GM12872 (cell line): ENCODE results near the gene SLC6A5.

Experiments used
- CTCF ChIP-seq: IDR thresholded peaks from 3 replicates; pipeline ENCODE4 v1.5.1; 2011; ENCODE audit warnings: low read depth, mild to moderate bottlenecking, low read length, moderate library complexity; ENCODE audit not compliant: insufficient read depth

SLC6A5 gene

GRCh38 chr11:20564846-20565635 is 34.4 kb upstream of the SLC6A5 start:
- TF ChIP-seq CTCF = no peak

- no peak for TF ChIP-seq CTCF
Measured at GRCh38 chr11:20566591-20567434, 32.6 kb upstream of the SLC6A5 start.

- TF ChIP-seq CTCF = no peak
Measured at GRCh38 chr11:20583201-20583600, 16.2 kb upstream of the SLC6A5 start.

- no peak for TF ChIP-seq CTCF
Measured at GRCh38 chr11:20584093-20584774, 15.2 kb upstream of the SLC6A5 start.

GRCh38 chr11:20589796-20590195 is 9.6 kb upstream of the SLC6A5 start:
- no peak for TF ChIP-seq CTCF

- TF ChIP-seq CTCF = no peak
Measured at GRCh38 chr11:20590381-20590780, 9.0 kb upstream of the SLC6A5 start.

GRCh38 chr11:20592741-20593140 is 6.7 kb upstream of the SLC6A5 start:
- TF ChIP-seq CTCF = no peak
